IMR-90 (cell line): ENCODE measurements around the gene CDK6. TPM values are rescaled to one million over a fixed set of nuclear protein-coding genes. Genes with fewer than 3 reads are reported as not detected.

ENCODE experiments used
- ATAC-seq: fragments of 200-7000 bp; cut with Tn5 transposase; 2 replicates; pipeline ENCODE4 v1.9.1; 2020; ENCODE audit warnings: low read depth, mild to moderate bottlenecking, moderate library complexity
- BruUV-seq: library from RNA; stranded (reverse); fragments of 400-500 nt; replicated peaks from 2 replicates; lab custom pipeline; 2021; lab: Mats Ljungman, UMichigan
- CTCF ChIA-PET: fragments of 300-600 bp; formaldehyde crosslinking; extraction: SDS; loops from one replicate; lab custom pipeline; 2021; ENCODE audit warnings: antibody characterized with exemption; lab: Yijun Ruan, JAX
- POLR2A ChIA-PET: fragments of 300-600 bp; sonication (Branson Sonifier 250); formaldehyde crosslinking; loops from one replicate; lab custom pipeline; 2022; ENCODE audit warnings: antibody characterized with exemption; ENCODE audit not compliant: unreplicated experiment; lab: Charles Lee
- DNase-seq: peaks from one replicate; pipeline ENCODE4 v3.0.0; 2013
- H2AFZ ChIP-seq: replicated peaks from 2 replicates; pipeline ENCODE3; 2013; ENCODE audit warnings: low read length, mild to moderate bottlenecking; ENCODE audit not compliant: poor library complexity
- H2AK5ac ChIP-seq: 2 replicates; pipeline ENCODE4 v1.6.1; 2013; ENCODE audit warnings: low read depth, low read length, inconsistent platforms
- H2AK9ac ChIP-seq: replicated peaks from 2 replicates; pipeline ENCODE3; 2013; ENCODE audit warnings: mild to moderate bottlenecking, low read depth, low read length, moderate library complexity; ENCODE audit not compliant: poor library complexity
- H2BK120ac ChIP-seq: 2 replicates; pipeline ENCODE4 v1.6.1; 2013; ENCODE audit warnings: low read depth, low read length, inconsistent platforms
- H2BK15ac ChIP-seq: 3 replicates; pipeline ENCODE4 v1.6.1; 2013; ENCODE audit warnings: low read depth, low read length, inconsistent platforms
- H2BK20ac ChIP-seq: 2 replicates; pipeline ENCODE4 v1.6.1; 2013; ENCODE audit warnings: low read depth, mild to moderate bottlenecking, inconsistent platforms, low read length, moderate library complexity
- H2BK5ac ChIP-seq: 2 replicates; pipeline ENCODE4 v1.6.1; 2013; ENCODE audit warnings: mild to moderate bottlenecking, low read depth, low read length, inconsistent platforms; ENCODE audit not compliant: poor library complexity, severe bottlenecking
- H3K14ac ChIP-seq: replicated peaks from 2 replicates; pipeline ENCODE4 v1.6.1; 2013; ENCODE audit warnings: low read depth, low read length, inconsistent platforms
- H3K18ac ChIP-seq: 2 replicates; pipeline ENCODE4 v1.6.1; 2013; ENCODE audit warnings: low read depth, low read length, control low read depth
- H3K23ac ChIP-seq: 2 replicates; pipeline ENCODE4 v1.6.1; 2013; ENCODE audit warnings: low read depth, low read length, inconsistent platforms
- H3K27ac ChIP-seq: 2 replicates; pipeline ENCODE4 v1.5.1; 2013; ENCODE audit warnings: mild to moderate bottlenecking, control low read depth, low read length; ENCODE audit not compliant: insufficient read depth
- H3K27me3 ChIP-seq: 2 replicates; pipeline ENCODE4 v1.6.1; 2013; ENCODE audit warnings: low read length; ENCODE audit not compliant: control insufficient read depth, insufficient read depth
- H3K36me3 ChIP-seq: 2 replicates; pipeline ENCODE4 v1.6.1; 2013; ENCODE audit warnings: low read length, mixed read lengths; ENCODE audit not compliant: control insufficient read depth, insufficient read depth
- H3K4ac ChIP-seq: 2 replicates; pipeline ENCODE4 v1.6.1; 2013; ENCODE audit warnings: low read depth, low read length, inconsistent platforms
- H3K4me1 ChIP-seq: 2 replicates; pipeline ENCODE4 v1.6.1; 2013; ENCODE audit warnings: low read length, mixed read lengths; ENCODE audit not compliant: control insufficient read depth, insufficient read depth
- H3K4me2 ChIP-seq: 2 replicates; pipeline ENCODE4 v1.6.1; 2013; ENCODE audit warnings: low read depth, mild to moderate bottlenecking, control low read depth, low read length, moderate library complexity
- H3K4me3 ChIP-seq: 2 replicates; pipeline ENCODE4 v1.5.1; 2013; ENCODE audit warnings: low read depth, mild to moderate bottlenecking, control low read depth, low read length, moderate library complexity; ENCODE audit not compliant: insufficient read depth
- H3K56ac ChIP-seq: 2 replicates; pipeline ENCODE4 v1.6.1; 2013; ENCODE audit warnings: low read length, inconsistent platforms; ENCODE audit not compliant: insufficient read depth; ENCODE audit errors: extremely low read depth
- H3K79me1 ChIP-seq, 2 experiments: 2 replicates each; pipeline ENCODE4 v1.6.1; 2013; ENCODE audit warnings: low read length in 2 of 2, inconsistent platforms in 1 of 2, low read depth in 1 of 2
- H3K9ac ChIP-seq: 2 replicates; pipeline ENCODE4 v1.6.1; 2013; ENCODE audit warnings: low read depth, low read length, control low read depth
- H3K9me1 ChIP-seq: 2 replicates; pipeline ENCODE4 v1.6.1; 2013; ENCODE audit warnings: low read length, inconsistent platforms; ENCODE audit not compliant: insufficient read depth
- H3K9me3 ChIP-seq: 2 replicates; pipeline ENCODE4 v1.6.1; 2013; ENCODE audit warnings: low read length; ENCODE audit not compliant: control insufficient read depth, insufficient read depth
- H4K20me1 ChIP-seq: 2 replicates; pipeline ENCODE4 v1.6.1; 2013; ENCODE audit warnings: low read length, inconsistent platforms; ENCODE audit not compliant: insufficient read depth
- H4K5ac ChIP-seq: 2 replicates; pipeline ENCODE4 v1.6.1; 2013; ENCODE audit warnings: mild to moderate bottlenecking, low read depth, low read length, control low read depth
- H4K8ac ChIP-seq, 2 experiments: 2 replicates each; pipeline ENCODE4 v1.6.1; 2013; ENCODE audit warnings: low read depth in 2 of 2, low read length in 2 of 2, control low read depth in 1 of 2, inconsistent platforms in 1 of 2
- H4K91ac ChIP-seq: 2 replicates; pipeline ENCODE4 v1.6.1; 2013; ENCODE audit warnings: low read depth, low read length, inconsistent platforms; ENCODE audit not compliant: insufficient read depth
- BHLHE40 ChIP-seq: fragments of 150-350 bp; IDR thresholded peaks from 2 replicates; pipeline ENCODE4 v1.6.1; 2016; ENCODE audit warnings: mild to moderate bottlenecking, low read depth, low read length
- CEBPB ChIP-seq: IDR thresholded peaks from 2 replicates; pipeline ENCODE4 v1.6.1; 2012; ENCODE audit warnings: low read depth, low read length, improper control_type of control experiment
- RAD21 ChIP-seq: IDR thresholded peaks from 2 replicates; pipeline ENCODE4 v1.6.1; 2012; ENCODE audit warnings: low read length, improper control_type of control experiment
- WGBS, 2 experiments: methylation state at CpG; one replicate each; pipeline versions ENCODE4 v1.1.5 to v1.1.7; 2013; ENCODE audit warnings: missing lambda C conversion rate in 2 of 2; ENCODE audit not compliant: insufficient read length in 1 of 2; ENCODE audit errors: extremely low coverage in 2 of 2; 5-methylcytosine and 5-hydroxymethylcytosine counted together
- dilution Hi-C: fragments of 300-500 bp; cut with HindIII; formaldehyde crosslinking; loops from one replicate; pipeline ENCODE4 v1.14.3; 2018; ENCODE audit warnings: low sequenced_read_pairs; ENCODE audit not compliant: unreplicated experiment
- in situ Hi-C: fragments of 300-500 bp; cut with MboI; formaldehyde crosslinking; loops from 3 replicates; pipeline ENCODE4 v1.14.3; 2019; ENCODE audit warnings: low sequenced_read_pairs, inconsistent platforms, mixed read lengths
- intact Hi-C: fragments of 100-400 bp; cut with micrococcal nuclease; formaldehyde crosslinking; loops from 2 replicates; pipeline ENCODE4 v1.10.0; 2022
- polyA plus RNA-seq, 3 experiments: library from polyadenylated mRNA; depleted of rRNA; stranded (reverse); fragments of >200 nt; gene quantifications; 2 replicates each; pipeline ENCODE4 v1.2.3, GENCODE V29; 2012; ENCODE audit warnings: low replicate concordance in 1 of 3
- total RNA-seq: library from RNA; depleted of rRNA; stranded (reverse); fragments of >200 nt; gene quantifications from 2 replicates; pipeline ENCODE4 v1.2.3, GENCODE V29; 2012

CDK6 gene
- total and polyA plus RNA-seq, 2 of the 4 experiments (the other 2 are of a cell fraction) = 21.5 to 195 TPM

DNA sequence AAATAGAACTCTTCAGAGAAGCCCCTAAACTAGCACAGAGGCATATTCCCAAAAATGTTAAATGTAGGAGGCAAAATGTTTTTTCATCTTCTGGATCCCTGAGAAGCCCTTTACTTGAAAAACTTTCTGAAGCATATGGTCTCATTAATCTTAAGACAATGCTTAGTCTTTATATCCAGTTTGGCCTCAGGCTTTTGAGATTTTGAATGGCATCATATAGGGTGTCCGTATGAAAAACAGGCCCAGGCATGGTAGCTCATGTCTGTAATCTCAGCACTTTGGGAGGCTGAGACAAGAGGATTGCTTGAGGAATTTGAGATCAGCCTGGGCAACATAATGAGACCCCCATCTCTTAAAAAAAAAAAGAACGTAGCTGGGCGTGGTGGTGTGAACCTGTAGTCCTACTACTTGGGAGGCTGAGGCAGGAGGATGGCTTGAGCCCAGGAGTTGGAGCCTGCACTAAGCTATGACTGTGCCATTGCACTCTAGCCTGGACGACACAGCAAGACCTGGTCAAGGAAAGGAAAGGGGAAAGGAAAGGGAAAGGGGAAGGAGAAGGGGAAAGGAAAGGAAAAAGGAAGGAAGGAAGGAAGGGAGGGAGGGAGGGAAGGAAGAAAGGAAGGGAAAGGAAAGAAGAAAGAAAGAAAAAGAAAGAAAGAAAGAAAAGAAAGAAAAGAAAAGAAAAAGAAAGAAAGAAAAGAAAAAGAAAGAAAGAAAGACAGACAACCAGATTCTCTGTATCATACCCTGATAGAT, 119.4 kb downstream of the CDK6 start (continued):
- no peak for TF ChIP-seq BHLHE40

DNA sequence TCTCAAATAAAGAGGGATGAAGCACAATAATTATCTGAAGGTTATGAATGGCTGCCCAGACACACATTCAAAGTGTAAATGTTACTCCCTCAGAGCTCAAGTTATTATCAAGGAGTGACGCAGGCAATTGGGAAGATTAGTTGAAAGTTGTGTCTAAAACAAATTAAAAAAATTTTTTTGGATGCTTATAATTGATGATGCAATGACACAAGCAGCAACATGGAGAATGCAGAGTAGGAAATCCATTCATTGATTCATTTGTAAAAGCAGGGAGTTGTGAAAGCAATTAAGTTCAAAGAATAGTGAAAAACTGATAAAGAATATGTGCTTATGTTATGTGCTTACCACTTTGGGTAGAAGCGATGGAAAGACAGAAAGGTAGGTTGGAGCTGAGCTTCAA, 120.4 kb downstream of the CDK6 start:
- CTCF ChIA-PET = no interaction called here
- H3K4me3 ChIP-seq = no peak overlapping the region
- peaks cover 45 to 71% of the 10 kb centered on the region in 2 experiments for H3K79me1 ChIP-seq
- no peak overlapping the region for H2AFZ ChIP-seq
- no peak overlapping the region for H3K23ac ChIP-seq
- POLR2A ChIA-PET = no interaction called here
- H3K36me3 ChIP-seq = peaks cover 16% of the 10 kb centered on the region
- no peak overlapping the region for H3K9ac ChIP-seq
- BruUV-seq = no TSS peak
- H3K18ac ChIP-seq = no peak overlapping the region
- no peak overlapping the region for H2AK9ac ChIP-seq
- no peak overlapping the region for H2BK15ac ChIP-seq
- H3K14ac ChIP-seq = no peak overlapping the region
- H2BK5ac ChIP-seq = peak overlapping the region; percentile 3
- no peaks in the 10 kb centered on the region for H3K27me3 ChIP-seq
- H2AK5ac ChIP-seq = no peak overlapping the region
- no peak overlapping the region for H4K8ac ChIP-seq
- H3K56ac ChIP-seq = no peak overlapping the region
- no peak overlapping the region for H2BK120ac ChIP-seq
- H4K20me1 ChIP-seq = peaks cover 15% of the 10 kb centered on the region; the same call in 1 of the 2 replicates
- no peaks in the 10 kb centered on the region for H3K9me3 ChIP-seq
- ATAC-seq (no peak), DNase-seq (no peak)
- intact Hi-C loops = no loop called here
- no peak overlapping the region for H3K4ac ChIP-seq
- no peak overlapping the region for H2BK20ac ChIP-seq
- H3K27ac ChIP-seq = no peak overlapping the region
- peaks cover 23% of the 10 kb centered on the region for H3K9me1 ChIP-seq
- no peak for TF ChIP-seq RAD21
- TF ChIP-seq CEBPB = peak; percentile 67
- no peak overlapping the region for H3K4me2 ChIP-seq
- WGBS, 2 experiments = no CpG with 5 or more reads among the region's 2 CpGs
- dilution Hi-C loops = no loop called here
- no peak overlapping the region for H4K5ac ChIP-seq
- peaks cover 7% of the 10 kb centered on the region for H3K4me1 ChIP-seq
- no peak overlapping the region for H4K91ac ChIP-seq
- in situ Hi-C loops = no loop called here
